ENCODE results near the gene CFTR.

The CFTR gene

DNA sequence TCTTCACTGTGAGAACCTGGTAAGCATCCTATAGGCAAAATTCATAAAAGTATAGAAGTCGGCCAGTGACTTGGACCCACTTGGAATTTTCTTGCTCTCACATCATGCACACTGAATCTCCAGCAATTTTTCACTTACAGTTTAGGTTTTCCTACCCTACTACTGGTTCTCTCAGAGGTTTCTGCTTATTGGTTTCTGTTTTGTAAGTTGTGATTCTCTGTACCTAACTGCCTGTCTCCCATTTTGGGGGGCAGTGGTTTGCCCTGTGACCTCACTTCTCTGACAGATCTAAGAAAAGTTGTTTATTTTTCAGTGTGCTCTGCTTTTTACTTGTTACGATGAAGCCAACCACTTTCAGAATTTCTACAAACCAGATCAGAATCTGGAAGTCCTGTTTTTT is 158.1 kb downstream of the CFTR start:
- TF ChIP-seq CTCF (IDR thresholded peaks at IDR 0.05; ENCODE audit: low read depth, low read length, missing control alignments): no peak
- H3K27me3 ChIP-seq (replicated peaks): no peaks in the 10 kb centered on the region
- H3K36me3 ChIP-seq (replicated peaks): no peaks in the 10 kb centered on the region
- H3K4me3 ChIP-seq (ENCODE audit: low read depth, low read length): no peak overlapping the region
- no peak for DNase-seq
- no peak overlapping the region for H3K27ac ChIP-seq
- in situ Hi-C loops (cut with HindIII; ENCODE audit: low pct_ligation_motif_present, low sequenced_read_pairs): no loop called here

GRCh38 chr7:117639966-117640365 is 160.1 kb downstream of the CFTR start:
- no peaks in the 10 kb centered on the region for H3K27me3 ChIP-seq (replicated peaks)
- DNase-seq: no peak
- no peaks in the 10 kb centered on the region for H3K36me3 ChIP-seq (replicated peaks)
- no peak overlapping the region for H3K4me3 ChIP-seq (ENCODE audit: low read depth, low read length)
- no peak overlapping the region for H3K27ac ChIP-seq
- TF ChIP-seq CTCF (IDR thresholded peaks at IDR 0.05; ENCODE audit: low read depth, low read length, missing control alignments): no peak
- in situ Hi-C loops (cut with HindIII; ENCODE audit: low pct_ligation_motif_present, low sequenced_read_pairs): no loop called here

DNA sequence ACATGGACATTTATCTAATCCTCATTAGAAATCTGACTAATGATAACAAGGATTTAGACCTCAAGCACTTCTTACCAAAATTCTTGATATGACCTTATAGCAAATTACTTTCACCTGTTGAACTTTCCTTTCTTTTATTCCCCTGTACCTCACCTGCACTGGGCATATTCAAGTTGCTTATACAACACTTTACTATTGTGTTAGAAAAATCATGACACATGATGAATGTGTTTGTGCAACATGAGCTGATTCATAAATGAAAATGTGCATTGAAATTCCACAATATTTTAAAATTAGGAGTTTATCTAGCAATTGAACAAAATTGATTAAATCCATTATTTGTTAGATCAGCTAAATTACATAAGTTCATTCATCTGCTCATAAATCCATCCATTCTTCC is 160.6 kb downstream of the CFTR start:
- H3K27ac ChIP-seq: no peak overlapping the region
- in situ Hi-C loops (cut with HindIII; ENCODE audit: low pct_ligation_motif_present, low sequenced_read_pairs): no loop called here
- H3K36me3 ChIP-seq (replicated peaks): no peaks in the 10 kb centered on the region
- TF ChIP-seq CTCF (IDR thresholded peaks at IDR 0.05; ENCODE audit: low read depth, low read length, missing control alignments): no peak
- no peak for DNase-seq
- H3K4me3 ChIP-seq (ENCODE audit: low read depth, low read length): no peak overlapping the region
- no peaks in the 10 kb centered on the region for H3K27me3 ChIP-seq (replicated peaks)

- DNase-seq: peak; percentile 45
- no peaks in the 10 kb centered on the region for H3K27me3 ChIP-seq (replicated peaks)
- no peak overlapping the region for H3K4me3 ChIP-seq (ENCODE audit: low read depth, low read length)
- in situ Hi-C loops (cut with HindIII; ENCODE audit: low pct_ligation_motif_present, low sequenced_read_pairs): no loop called here
- no peaks in the 10 kb centered on the region for H3K36me3 ChIP-seq (replicated peaks)
- no peak for TF ChIP-seq CTCF (IDR thresholded peaks at IDR 0.05; ENCODE audit: low read depth, low read length, missing control alignments)
- peak overlapping the region; percentile 54 for H3K27ac ChIP-seq
These were observed 165.8 kb downstream of the CFTR start for GRCh38 chr7:117645481-117646165.

GRCh38 chr7:117648203-117648866 is 168.5 kb downstream of the CFTR start:
- Histone ChIP-seq H3K27me3 (replicated peaks) (no peaks in the 10 kb centered on the region), H3K27ac (no peak overlapping the region), H3K36me3 (replicated peaks) (no peaks in the 10 kb centered on the region), H3K4me3 (ENCODE audit: low read depth, low read length) (no peak overlapping the region)
- in situ Hi-C loops (cut with HindIII; ENCODE audit: low pct_ligation_motif_present, low sequenced_read_pairs): no loop called here
- no peak for TF ChIP-seq CTCF (IDR thresholded peaks at IDR 0.05; ENCODE audit: low read depth, low read length, missing control alignments)
- no peak for DNase-seq

Measured in brain microvascular endothelial cell (primary cell).